SK-N-SH (cell line): ENCODE measurements around the gene AP4B1. TPM values are rescaled to one million over a fixed set of nuclear protein-coding genes. Genes with fewer than 3 reads are reported as not detected.

Experiments used
- CTCF ChIA-PET: fragments of 300-600, 350-600 bp; formaldehyde crosslinking; extraction: SDS; loops from one replicate; lab custom pipeline; 2021; lab: Yijun Ruan, JAX
- POLR2A ChIA-PET: fragments of 350-600 bp; sonication (Branson Sonifier 250); formaldehyde crosslinking; extraction: SDS; loops from one replicate; lab custom pipeline; 2020; ENCODE audit warnings: antibody characterized with exemption, inconsistent platforms; lab: Yijun Ruan, JAX
- DNase-seq: peaks from one replicate; pipeline ENCODE4 v3.0.0; 2012
- H2AFZ ChIP-seq: fragments of 200-600 bp; sonication (generic); 2 replicates; pipeline ENCODE4 v1.8.1; 2016; ENCODE audit warnings: antibody characterized with exemption, mild to moderate bottlenecking, low read depth
- H3F3A ChIP-seq: fragments of 200-600 bp; sonication (generic); replicated peaks from 2 replicates; pipeline ENCODE3; 2016; ENCODE audit warnings: antibody characterized with exemption, mild to moderate bottlenecking; ENCODE audit not compliant: insufficient read depth
- H3K27ac ChIP-seq, 2 experiments: fragments of 200-500 bp in 1 of 2; fragments of 200-600 bp in 1 of 2; sonication (Bioruptor generic) in 1 of 2; sonication (generic), shearing (Covaris generic) in 1 of 2; 2 replicates each; pipeline versions ENCODE4 v1.5.1 to v1.6.1; 2014 to 2016; ENCODE audit warnings: low read depth in 2 of 2, inconsistent platforms in 1 of 2, low read length in 1 of 2, mild to moderate bottlenecking in 1 of 2, mixed read lengths in 1 of 2
- H3K27me3 ChIP-seq: fragments of 200-600 bp; sonication (generic), shearing (Covaris generic); 2 replicates; pipeline ENCODE4 v1.6.1; 2016; ENCODE audit warnings: mixed run types; ENCODE audit not compliant: insufficient read depth
- H3K36me3 ChIP-seq, 2 experiments: fragments of 200-500 bp in 1 of 2; fragments of 200-600 bp in 1 of 2; sonication (Bioruptor generic) in 1 of 2; sonication (generic) in 1 of 2; replicated peaks in 1 of 2; 2 replicates each; pipeline versions ENCODE3 to v1.5.1; 2014 to 2016; ENCODE audit warnings: low read length in 1 of 2, mild to moderate bottlenecking in 1 of 2; ENCODE audit not compliant: insufficient read depth in 2 of 2, control insufficient read depth in 1 of 2
- H3K4me1 ChIP-seq, 2 experiments: fragments of 200-500 bp in 1 of 2; fragments of 200-600 bp in 1 of 2; sonication (Bioruptor generic) in 1 of 2; sonication (generic), shearing (Covaris generic) in 1 of 2; 2 replicates each; pipeline versions ENCODE4 v1.5.1 to v1.6.1; 2014 to 2016; ENCODE audit warnings: low read depth in 1 of 2, low read length in 1 of 2, mixed run types in 1 of 2; ENCODE audit not compliant: insufficient read depth in 2 of 2, control insufficient read depth in 1 of 2
- H3K4me2 ChIP-seq: fragments of 200-600 bp; sonication (generic), shearing (Covaris generic); 2 replicates; pipeline ENCODE4 v1.6.1; 2017; ENCODE audit warnings: mixed run types
- H3K4me3 ChIP-seq, 2 experiments: fragments of 200-500 bp in 1 of 2; fragments of 200-600 bp in 1 of 2; sonication (Bioruptor generic) in 1 of 2; sonication (generic), shearing (Covaris generic) in 1 of 2; 2 replicates each; pipeline versions ENCODE4 v1.5.1 to v1.8.1; 2014 to 2016; ENCODE audit warnings: low read depth in 2 of 2, inconsistent platforms in 1 of 2, low read length in 1 of 2, mild to moderate bottlenecking in 1 of 2, mixed read lengths in 1 of 2, moderate library complexity in 1 of 2
- H3K79me2 ChIP-seq: fragments of 200-600 bp; sonication (generic); 2 replicates; pipeline ENCODE4 v1.8.1; 2017; ENCODE audit warnings: mild to moderate bottlenecking; ENCODE audit not compliant: insufficient read depth
- H3K9ac ChIP-seq: fragments of 200-600 bp; sonication (generic); 2 replicates; pipeline ENCODE4 v1.6.1; 2017; ENCODE audit warnings: mixed run types
- H3K9me2 ChIP-seq: fragments of 200-600 bp; sonication (generic); 2 replicates; pipeline ENCODE4 v1.6.1; 2017; ENCODE audit warnings: mixed run types
- H3K9me3 ChIP-seq: fragments of 200-600 bp; sonication (generic); 2 replicates; pipeline ENCODE4 v1.6.1; 2017; ENCODE audit warnings: mixed run types, mild to moderate bottlenecking, moderate library complexity
- H4K20me1 ChIP-seq: fragments of 200-600 bp; sonication (generic); 2 replicates; pipeline ENCODE4 v1.6.1; 2017; ENCODE audit warnings: mild to moderate bottlenecking, mixed run types; ENCODE audit not compliant: insufficient read depth
- CHD2 ChIP-seq: fragments of 150-350 bp; IDR thresholded peaks from 2 replicates; pipeline ENCODE4 v1.6.1; 2018; ENCODE audit warnings: low read length; ENCODE audit not compliant: partially characterized antibody
- ELF1 ChIP-seq: IDR thresholded peaks from 2 replicates; pipeline ENCODE4 v1.4.0; 2012
- EZH2phosphoT487 ChIP-seq: fragments of 200-600 bp; sonication (generic); IDR thresholded peaks from 2 replicates; pipeline ENCODE4 v1.6.1; 2017; ENCODE audit warnings: low read depth, mixed run types, mild to moderate bottlenecking, antibody characterized with exemption, moderate library complexity, borderline replicate concordance
- FOSL2 ChIP-seq: IDR thresholded peaks from 2 replicates; pipeline ENCODE4 v1.4.0; 2012; ENCODE audit warnings: low read depth, mild to moderate bottlenecking, moderate library complexity, borderline replicate concordance
- FOXJ3 ChIP-seq: sonication (generic); formaldehyde crosslinking; IDR thresholded peaks from 2 replicates; pipeline ENCODE4 v1.5.1; 2020; ENCODE audit warnings: mild to moderate bottlenecking, missing genetic modification reagents
- FOXM1 ChIP-seq: IDR thresholded peaks from 2 replicates; pipeline ENCODE4 v1.4.0; 2012; ENCODE audit warnings: low read depth, mild to moderate bottlenecking
- GATA2 ChIP-seq: sonication (generic); formaldehyde crosslinking; IDR thresholded peaks from 2 replicates; pipeline ENCODE4 v1.5.0; 2020; ENCODE audit warnings: mild to moderate bottlenecking, missing genetic modification reagents
- JUND ChIP-seq: IDR thresholded peaks from 2 replicates; pipeline ENCODE4 v1.4.0; 2012
- MXI1 ChIP-seq: IDR thresholded peaks from 2 replicates; pipeline ENCODE4 v1.6.1; 2012; ENCODE audit warnings: mild to moderate bottlenecking, low read depth, low read length, improper control_type of control experiment
- NRF1 ChIP-seq: IDR thresholded peaks from 2 replicates; pipeline ENCODE4 v1.6.1; 2012; ENCODE audit warnings: low read depth, mild to moderate bottlenecking, low read length
- POLR2AphosphoS5 ChIP-seq: IDR thresholded peaks from 2 replicates; pipeline ENCODE4 v1.6.1; 2012; ENCODE audit warnings: low read depth, low read length
- RCOR1 ChIP-seq: fragments of 150-350 bp; IDR thresholded peaks from 2 replicates; pipeline ENCODE4 v1.6.1; 2017; ENCODE audit warnings: antibody characterized with exemption, low read length
- RFX5 ChIP-seq: IDR thresholded peaks from 2 replicates; pipeline ENCODE4 v1.6.1; 2012; ENCODE audit warnings: mild to moderate bottlenecking, improper control_type of control experiment, low read length
- RXRA ChIP-seq: IDR thresholded peaks from 2 replicates; pipeline ENCODE4 v1.4.0; 2012; ENCODE audit warnings: low read depth, mild to moderate bottlenecking, borderline replicate concordance
- SIN3A ChIP-seq: IDR thresholded peaks from 2 replicates; pipeline ENCODE4 v1.6.1; 2012; ENCODE audit warnings: low read depth, mild to moderate bottlenecking, low read length, moderate library complexity, borderline replicate concordance
- YY1 ChIP-seq: IDR thresholded peaks from 2 replicates; pipeline ENCODE4 v1.4.0; 2012; ENCODE audit warnings: low read depth, mild to moderate bottlenecking
- WGBS: methylation state at CpG from one replicate; pipeline ENCODE4 v1.1.6; 2017; ENCODE audit warnings: low lambda C conversion rate; 5-methylcytosine and 5-hydroxymethylcytosine counted together
- polyA plus RNA-seq, 3 experiments: library from polyadenylated mRNA; depleted of rRNA; stranded (reverse); fragments of >200 nt; gene quantifications; 2 replicates each; pipeline ENCODE4 v1.2.3, GENCODE V29; 2012
- TF ChIP-seq, protein P1 (sequence below): IDR thresholded peaks from 2 replicates; pipeline ENCODE4 v1.4.0; 2012; ENCODE audit warnings: low read depth
- TF ChIP-seq, protein P2 (sequence below): IDR thresholded peaks from 2 replicates; pipeline ENCODE4 v1.4.0; 2012; ENCODE audit warnings: low read depth, borderline replicate concordance
- TF ChIP-seq, protein P3 (sequence below): IDR thresholded peaks from 2 replicates; pipeline ENCODE4; 2012

The AP4B1 gene
- polyA plus RNA-seq, 1 of the 3 experiments (the other 2 are of a cell fraction) = 11.5 TPM

DNA sequence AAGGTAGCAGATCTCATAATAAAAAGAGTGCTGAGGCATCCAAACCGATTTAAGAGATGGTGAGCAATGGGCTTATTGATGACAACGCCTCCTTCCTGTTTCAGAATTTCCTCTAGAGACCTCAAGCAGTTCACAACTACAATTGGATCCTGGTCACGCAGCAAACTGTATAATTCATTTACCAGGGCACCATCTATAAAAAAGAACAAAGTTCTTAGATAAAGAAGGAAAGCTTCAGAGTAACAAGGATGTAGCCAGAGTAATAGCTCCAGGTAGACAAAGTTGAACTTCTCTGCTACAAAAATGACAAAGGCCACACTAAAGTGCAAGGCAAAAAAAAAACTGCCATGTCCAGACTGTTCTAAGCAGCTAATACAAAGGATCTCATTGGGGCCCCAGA, 3.4 kb downstream of the AP4B1 start:
- Histone ChIP-seq H4K20me1 (no peaks in the 10 kb centered on the region), H3K4me2 (no peak overlapping the region), H3F3A (peaks cover 9% of the 10 kb centered on the region), H3K4me3 (no peak overlapping the region), H3K36me3 (peaks cover 31 to 45% of the 10 kb centered on the region in 2 experiments), H3K9me3 (no peaks in the 10 kb centered on the region), H3K27me3 (no peaks in the 10 kb centered on the region), H3K9me2 (no peaks in the 10 kb centered on the region), H2AFZ (no peak overlapping the region), H3K79me2 (peaks cover 36% of the 10 kb centered on the region), H3K4me1 (peaks cover 4 to 11% of the 10 kb centered on the region in 2 experiments; a peak in 2 of 4 replicates), H3K9ac (no peak overlapping the region), H3K27ac (no peak overlapping the region)
- CTCF ChIA-PET = no interaction called here
- DNase-seq = no peak
- POLR2A ChIA-PET = no interaction called here
- TF ChIP-seq RXRA (no peak), YY1 (no peak), FOXJ3 (CRISPR knock-in tag) (no peak)
- TF ChIP-seq, protein P1, sequence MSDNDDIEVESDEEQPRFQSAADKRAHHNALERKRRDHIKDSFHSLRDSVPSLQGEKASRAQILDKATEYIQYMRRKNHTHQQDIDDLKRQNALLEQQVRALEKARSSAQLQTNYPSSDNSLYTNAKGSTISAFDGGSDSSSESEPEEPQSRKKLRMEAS = no peak
- 87% methylated on average over 3 of the region's 3 CpGs for WGBS

DNA sequence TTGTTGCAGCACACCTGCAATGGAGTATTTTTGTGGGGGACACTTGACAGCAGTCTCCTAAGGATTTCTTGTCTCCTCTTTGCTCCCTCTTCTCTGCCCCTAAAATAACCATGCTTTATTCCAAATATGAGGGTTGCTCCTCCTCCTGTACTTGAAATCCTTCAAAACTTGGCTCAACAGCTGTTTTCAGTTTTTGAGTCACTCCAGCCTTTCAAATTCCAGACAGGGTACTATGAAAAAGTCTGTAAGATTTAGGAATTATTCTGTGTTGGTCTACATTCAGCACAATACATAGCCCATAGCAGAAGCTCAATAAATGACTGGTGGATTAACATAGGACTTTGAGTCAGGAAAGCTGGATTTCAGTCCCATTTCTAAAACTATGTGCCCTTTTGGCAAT, 5.5 kb downstream of the AP4B1 start:
- Histone ChIP-seq H3K4me3 (no peak overlapping the region), H3K9me3 (no peaks in the 10 kb centered on the region), H3K4me1 (peaks cover 6 to 7% of the 10 kb centered on the region in 2 experiments; a peak in 2 of 4 replicates), H3K4me2 (no peak overlapping the region), H3K27ac (no peak overlapping the region), H4K20me1 (no peaks in the 10 kb centered on the region), H3K36me3 (peaks cover 47 to 48% of the 10 kb centered on the region in 2 experiments), H3K27me3 (no peaks in the 10 kb centered on the region), H3F3A (peaks cover 16% of the 10 kb centered on the region), H3K9me2 (no peaks in the 10 kb centered on the region), H3K79me2 (peaks cover 27% of the 10 kb centered on the region), H2AFZ (no peak overlapping the region)
- POLR2A ChIA-PET = no interaction called here
- no peak for DNase-seq
- CTCF ChIA-PET = no interaction called here
- no peak for TF ChIP-seq RCOR1
- TF ChIP-seq NRF1 = no peak
- no peak for TF ChIP-seq GATA2
- TF ChIP-seq ELF1 = no peak
- TF ChIP-seq YY1 = no peak
- TF ChIP-seq, all 33 proteins: peak for 0
- no peak overlapping the region for H3K9ac ChIP-seq

DNA sequence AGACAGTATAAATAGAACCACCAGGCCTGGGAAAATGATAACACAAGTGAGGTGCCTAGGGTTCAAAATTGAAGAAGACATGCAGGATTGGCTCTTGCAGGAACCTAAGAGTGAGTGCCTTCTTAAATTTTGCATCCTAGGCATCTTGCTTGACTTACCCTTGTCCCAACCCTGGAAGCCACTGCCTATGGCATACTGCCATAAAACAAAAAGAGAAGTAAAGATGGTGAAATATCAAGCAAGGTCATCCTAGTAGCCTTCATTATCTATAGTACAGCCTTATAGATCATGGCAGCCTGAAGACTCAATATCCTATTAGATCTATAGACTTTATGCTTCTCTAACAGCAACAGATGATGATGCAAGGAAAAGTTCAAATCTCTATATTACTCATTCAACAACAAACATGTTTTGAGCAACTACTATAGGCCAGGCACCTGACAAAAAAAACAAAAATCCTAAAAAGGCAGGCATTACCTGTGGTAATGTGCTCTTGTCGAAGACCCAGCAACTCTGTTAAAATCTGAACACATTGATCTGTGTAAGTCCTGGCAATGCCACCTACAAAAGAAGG, 6.3 kb downstream of the AP4B1 start:
- no peaks in the 10 kb centered on the region for H3K9me3 ChIP-seq
- TF ChIP-seq JUND = no peak
- TF ChIP-seq, protein P1 = no peak
- TF ChIP-seq GATA2 = no peak
- TF ChIP-seq, protein P2, sequence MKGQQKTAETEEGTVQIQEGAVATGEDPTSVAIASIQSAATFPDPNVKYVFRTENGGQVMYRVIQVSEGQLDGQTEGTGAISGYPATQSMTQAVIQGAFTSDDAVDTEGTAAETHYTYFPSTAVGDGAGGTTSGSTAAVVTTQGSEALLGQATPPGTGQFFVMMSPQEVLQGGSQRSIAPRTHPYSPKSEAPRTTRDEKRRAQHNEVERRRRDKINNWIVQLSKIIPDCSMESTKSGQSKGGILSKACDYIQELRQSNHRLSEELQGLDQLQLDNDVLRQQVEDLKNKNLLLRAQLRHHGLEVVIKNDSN = no peak
- no peak for TF ChIP-seq SIN3A
- TF ChIP-seq CHD2 = no peak
- TF ChIP-seq MXI1 = no peak
- no peak for TF ChIP-seq FOSL2
- no peak for TF ChIP-seq NRF1
- no peak for TF ChIP-seq FOXM1
- no peak for TF ChIP-seq RFX5
- TF ChIP-seq POLR2AphosphoS5 = no peak
- TF ChIP-seq EZH2phosphoT487 = no peak
- TF ChIP-seq, protein P3, sequence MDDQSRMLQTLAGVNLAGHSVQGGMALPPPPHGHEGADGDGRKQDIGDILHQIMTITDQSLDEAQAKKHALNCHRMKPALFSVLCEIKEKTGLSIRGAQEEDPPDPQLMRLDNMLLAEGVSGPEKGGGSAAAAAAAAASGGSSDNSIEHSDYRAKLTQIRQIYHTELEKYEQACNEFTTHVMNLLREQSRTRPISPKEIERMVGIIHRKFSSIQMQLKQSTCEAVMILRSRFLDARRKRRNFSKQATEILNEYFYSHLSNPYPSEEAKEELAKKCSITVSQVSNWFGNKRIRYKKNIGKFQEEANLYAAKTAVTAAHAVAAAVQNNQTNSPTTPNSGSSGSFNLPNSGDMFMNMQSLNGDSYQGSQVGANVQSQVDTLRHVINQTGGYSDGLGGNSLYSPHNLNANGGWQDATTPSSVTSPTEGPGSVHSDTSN = no peak
- TF ChIP-seq, all 33 proteins: peak for 0
- H3K4me3 ChIP-seq = no peak overlapping the region
- no peaks in the 10 kb centered on the region for H3K27me3 ChIP-seq
- no peak overlapping the region for H3K9ac ChIP-seq
- H4K20me1 ChIP-seq = no peaks in the 10 kb centered on the region
- CTCF ChIA-PET = interaction anchor here (1.5 kb wide), 1 partner anchor 63 kb away, joined by 4 read pairs; no protein-coding TSS in a partner anchor
- no peak for DNase-seq
- H3K79me2 ChIP-seq = peaks cover 20% of the 10 kb centered on the region
- no peak overlapping the region for H2AFZ ChIP-seq
- POLR2A ChIA-PET = no interaction called here
- no peaks in the 10 kb centered on the region for H3K9me2 ChIP-seq
- H3K27ac ChIP-seq = no peak overlapping the region
- H3K4me2 ChIP-seq = no peak overlapping the region
- peaks cover 16% of the 10 kb centered on the region for H3F3A ChIP-seq
- H3K4me1 ChIP-seq = peaks cover 0 to 6% of the 10 kb centered on the region in 2 experiments; a peak in 1 of 4 replicates
- 90% methylated on average over 1 of the region's 1 CpG for WGBS
- H3K36me3 ChIP-seq = peaks cover 47 to 48% of the 10 kb centered on the region in 2 experiments
